Left renal pelvis (tissue), 4 donors: ENCODE results near the gene ACP1. TPM values are rescaled to one million over a fixed set of nuclear protein-coding genes. Genes with fewer than 3 reads are reported as not detected.

Experiments
- DNase-seq, 4 donors: peaks; one replicate each; pipeline ENCODE4 v3.0.0-alpha.2; 2013; ENCODE audit warnings: low read depth in 4 of 4, low spot score in 3 of 4
- polyA plus RNA-seq, 4 donors: library from polyadenylated mRNA; unstranded; fragments of 120-200 nt; gene quantifications; one replicate each; pipeline ENCODE4 v1.2.1, GENCODE V29; 2013; ENCODE audit not compliant: insufficient read length in 4 of 4

The ACP1 gene
- polyA plus RNA-seq, 4 donors: 108 to 169 (median 154) TPM

DNA sequence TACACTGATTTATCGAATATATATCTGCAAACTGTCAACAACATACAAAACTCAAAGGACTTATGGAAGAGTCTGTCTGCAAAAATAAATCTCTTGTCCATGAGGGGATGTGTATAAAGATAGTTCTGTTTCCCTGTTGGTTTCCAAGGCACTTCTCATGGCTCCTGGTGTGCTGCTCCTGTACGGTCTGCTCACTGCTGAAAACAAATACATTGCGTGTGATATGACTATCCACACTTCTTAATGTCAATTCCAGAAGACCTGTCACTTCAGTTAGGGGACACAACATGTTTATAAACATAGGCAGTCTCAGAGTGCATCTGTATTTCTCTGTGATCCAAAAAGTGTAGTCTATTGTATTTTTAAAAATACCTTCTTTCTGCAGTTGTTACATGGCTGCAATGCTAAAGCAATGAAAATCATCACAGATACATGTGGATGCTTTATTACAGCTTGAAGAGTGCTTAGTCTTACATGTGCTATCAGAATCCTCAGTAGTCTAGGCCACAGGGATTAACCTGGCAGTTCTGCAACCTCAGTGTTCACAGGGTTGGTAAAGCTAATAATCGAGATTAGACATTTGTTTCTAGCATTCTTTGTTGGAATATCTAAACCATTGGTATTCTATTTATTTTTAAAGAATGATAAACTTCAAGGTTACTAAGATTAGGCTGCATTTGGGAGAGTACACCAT, 15.4 kb downstream of the ACP1 start:
- DNase-seq: no peak

DNA sequence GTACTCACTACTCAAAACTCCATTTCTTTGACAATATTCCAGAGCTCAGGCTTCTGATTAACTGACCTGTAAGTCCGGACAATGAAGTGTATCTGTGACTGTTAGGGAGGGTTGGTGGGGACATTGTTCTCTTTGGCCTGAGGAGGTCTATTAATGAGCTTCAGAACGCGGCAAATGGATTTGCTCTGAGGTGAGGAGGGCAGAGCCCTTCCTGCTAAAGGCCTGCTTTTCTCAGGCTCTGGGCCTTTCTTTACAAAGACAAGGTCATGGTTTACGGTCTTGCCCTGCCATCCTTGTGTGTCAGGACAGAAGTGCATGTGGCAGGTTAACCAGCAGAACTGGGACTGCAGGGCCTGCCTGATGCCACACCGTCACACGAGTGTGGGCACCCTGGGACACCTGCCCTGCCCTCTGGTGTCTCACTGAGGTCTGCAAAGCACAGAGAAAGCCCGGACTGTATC, 15.9 kb downstream of the ACP1 start:
- no peak for DNase-seq

DNA sequence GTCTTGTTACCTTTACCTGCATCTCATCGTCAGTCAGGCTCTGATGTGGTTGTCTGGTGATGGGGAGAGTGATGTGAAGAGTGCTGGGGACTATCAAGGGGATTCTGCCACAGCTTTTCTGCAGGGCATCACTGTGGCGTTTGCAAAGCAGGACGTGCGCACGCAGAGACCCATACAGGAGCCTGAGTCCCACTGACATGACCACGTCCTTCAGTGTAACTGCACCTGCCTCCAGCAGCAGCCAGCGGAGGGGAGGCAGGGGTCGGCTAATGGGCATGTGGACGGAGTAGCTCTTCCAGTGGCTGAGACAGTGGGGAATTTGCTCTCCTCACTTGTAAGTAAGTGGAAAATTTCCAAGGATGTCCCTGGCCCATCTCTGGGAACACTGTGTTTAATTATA, 16.6 kb downstream of the ACP1 start:
- no peak for DNase-seq

DNA sequence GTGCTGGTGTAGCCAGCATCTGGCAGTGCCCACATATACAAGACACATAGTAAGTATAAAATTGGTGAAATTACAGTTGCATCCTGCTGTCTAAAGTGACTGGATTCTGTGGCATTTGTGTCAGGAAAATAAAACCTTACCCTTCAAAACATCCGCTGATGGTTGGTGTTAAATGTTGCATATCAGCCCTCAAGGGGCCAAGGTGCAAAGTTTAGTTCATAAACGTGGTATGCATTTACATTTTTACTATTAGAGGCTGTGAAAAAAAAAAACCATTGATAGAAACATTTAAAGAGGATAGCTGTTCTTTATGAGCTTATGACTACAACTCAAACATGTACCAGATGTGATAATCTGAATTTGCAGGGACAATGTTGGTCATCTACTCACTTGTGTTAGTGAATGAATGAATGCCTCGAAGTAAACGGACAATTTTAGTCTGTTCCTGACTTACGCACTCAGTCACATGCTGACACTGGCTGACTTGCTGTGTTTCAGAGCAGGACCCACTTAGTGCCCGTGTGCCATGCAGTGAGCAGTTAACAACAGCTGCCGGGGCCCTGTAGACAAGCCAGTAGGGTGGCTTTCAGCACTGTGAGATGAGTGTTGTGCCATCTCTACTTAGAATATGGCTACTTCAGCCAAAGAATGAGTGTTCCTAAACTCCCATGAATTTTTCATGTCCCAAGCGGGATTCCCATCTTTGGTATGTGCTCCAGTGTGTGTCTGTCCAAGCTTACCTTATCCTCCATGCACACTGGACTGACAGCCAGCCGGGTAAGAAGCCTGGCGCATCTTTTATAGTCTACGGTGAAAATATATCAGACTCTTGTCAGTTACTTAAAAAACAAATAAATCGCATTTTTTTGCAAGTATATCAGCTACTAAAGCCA, 17.9 kb downstream of the ACP1 start:
- DNase-seq: no peak

DNA sequence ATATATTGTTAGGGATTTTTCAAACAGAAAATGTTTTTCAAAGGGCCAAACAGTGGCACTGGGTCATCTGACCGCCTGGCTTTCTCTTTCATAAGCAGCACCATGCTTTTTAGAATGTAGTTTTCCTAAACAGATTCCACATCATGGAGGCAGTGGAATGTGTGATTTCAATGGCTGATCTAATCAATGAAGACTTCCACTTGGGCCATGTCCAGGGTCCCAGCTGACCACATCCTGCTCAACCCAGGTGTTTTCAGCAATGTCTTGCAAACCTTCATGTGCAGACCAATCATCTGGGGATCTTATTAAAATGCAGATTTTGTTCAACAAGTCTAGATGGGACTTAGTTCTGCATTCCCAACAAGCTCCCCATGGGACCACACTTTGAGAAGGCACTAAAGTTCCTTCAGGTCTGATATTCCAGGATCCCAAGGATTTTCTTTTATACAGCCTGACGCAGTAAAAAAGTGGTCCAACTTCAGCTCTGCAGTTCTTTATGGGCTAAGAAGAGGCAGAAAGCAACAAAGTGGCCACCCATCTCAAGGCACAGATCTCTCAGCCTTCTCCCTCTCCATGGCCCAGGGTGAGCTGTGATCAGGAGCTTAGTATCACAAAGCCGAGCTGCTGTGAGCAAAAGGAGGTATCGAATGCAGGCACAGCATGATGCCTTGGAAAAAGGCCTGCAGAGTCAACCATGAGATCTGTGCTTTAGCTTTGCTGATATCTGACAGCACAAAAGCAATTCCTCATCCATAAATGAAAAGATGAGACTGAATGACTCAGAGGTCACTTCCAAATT, 19.4 kb downstream of the ACP1 start:
- no peak for DNase-seq

DNA sequence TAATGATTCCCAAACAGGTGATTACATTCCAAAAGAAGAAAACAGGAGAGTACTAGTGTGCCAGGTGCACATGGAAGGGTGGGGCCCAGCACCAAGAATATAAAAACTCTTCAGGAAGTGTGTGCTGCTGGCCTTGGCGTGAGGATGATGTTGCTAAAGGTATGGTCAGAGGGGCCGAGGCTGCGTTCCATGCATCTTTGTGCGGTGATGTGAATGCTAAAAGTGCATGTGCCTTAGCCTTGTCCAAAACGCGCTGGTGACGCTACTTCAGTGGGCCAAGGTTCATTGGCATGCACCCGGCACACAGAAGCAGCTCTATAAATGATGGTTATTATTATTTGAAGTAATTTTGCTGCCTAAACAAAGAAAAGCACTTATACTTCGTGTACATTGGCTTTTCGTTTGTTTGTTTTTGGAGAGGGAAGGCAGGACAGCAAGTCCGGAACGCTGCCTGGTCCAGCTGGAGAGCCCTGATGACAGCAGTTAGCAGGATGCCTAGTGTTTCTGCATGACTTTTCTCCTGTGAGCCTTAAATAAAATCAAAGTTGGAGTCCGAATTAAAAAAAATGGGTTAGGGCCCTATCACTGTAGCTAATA, 20.2 kb downstream of the ACP1 start:
- DNase-seq: no peak

DNA sequence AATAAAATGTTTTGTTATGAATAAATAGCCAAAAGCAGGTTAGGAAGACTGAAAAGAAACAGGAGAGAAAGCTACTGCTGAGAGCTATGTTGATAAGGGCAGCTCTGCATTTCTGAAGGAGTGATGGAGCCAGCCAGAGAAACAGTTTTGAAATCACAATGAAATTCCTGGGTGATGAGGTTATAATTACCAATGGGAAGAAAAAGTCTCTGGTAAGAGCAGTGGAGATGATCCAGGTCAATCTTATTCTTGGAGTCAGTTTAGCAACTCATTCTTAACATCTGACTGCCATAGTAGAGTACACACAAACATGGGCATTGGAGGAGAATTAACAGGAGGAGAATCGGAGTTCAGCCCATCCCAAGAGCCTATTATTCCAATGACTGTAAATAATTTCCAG, 20.8 kb downstream of the ACP1 start:
- no peak for DNase-seq

DNA sequence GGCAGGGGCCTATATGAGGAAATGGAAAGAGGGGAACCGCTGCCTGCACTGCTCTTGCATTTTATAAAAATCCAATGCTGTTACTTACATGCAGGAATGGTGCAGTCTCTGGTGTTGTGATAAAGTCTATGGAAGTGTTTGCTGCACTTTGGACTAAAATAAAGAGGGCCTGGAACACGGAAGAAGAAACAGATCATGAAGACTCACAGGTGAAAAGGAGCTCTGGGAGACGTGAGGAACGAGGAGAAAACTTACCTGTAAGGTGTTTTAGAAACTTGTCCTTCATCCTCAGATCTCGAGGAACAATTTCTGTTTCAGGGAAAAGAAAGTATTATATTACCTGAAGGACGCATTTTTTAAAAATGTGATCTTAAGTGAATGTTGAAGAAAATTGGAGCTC, 21.3 kb downstream of the ACP1 start:
- DNase-seq: no peak

DNA sequence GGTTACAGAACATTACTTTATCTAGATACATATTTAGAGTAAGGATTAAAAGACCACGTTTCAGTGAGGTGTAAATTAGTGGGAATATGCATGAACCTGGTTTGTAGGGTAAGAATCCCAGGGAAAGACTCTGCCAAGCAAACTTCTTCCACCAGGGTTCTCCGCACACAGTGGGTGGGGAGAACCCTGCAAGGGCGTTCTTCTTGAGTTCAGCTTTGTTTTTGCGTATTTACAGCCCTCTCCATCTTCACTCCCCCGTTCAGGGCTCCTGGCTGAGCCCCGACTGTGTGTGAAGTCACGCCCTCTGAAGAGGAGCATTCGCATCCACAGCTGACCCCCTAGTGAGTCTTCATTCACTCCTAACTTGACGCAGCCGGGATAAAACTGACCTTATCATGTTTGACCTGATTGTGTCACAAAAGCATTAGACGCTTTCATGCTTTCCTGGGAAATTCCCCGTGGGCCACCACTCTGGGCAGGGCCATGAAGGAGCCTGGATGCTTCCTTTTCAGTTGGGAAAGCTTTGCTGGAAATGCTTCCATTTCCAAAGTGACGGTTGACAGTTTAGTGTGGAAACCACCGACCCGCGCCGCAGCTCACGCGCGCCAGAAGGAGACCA, 22.1 kb downstream of the ACP1 start:
- no peak for DNase-seq

DNA sequence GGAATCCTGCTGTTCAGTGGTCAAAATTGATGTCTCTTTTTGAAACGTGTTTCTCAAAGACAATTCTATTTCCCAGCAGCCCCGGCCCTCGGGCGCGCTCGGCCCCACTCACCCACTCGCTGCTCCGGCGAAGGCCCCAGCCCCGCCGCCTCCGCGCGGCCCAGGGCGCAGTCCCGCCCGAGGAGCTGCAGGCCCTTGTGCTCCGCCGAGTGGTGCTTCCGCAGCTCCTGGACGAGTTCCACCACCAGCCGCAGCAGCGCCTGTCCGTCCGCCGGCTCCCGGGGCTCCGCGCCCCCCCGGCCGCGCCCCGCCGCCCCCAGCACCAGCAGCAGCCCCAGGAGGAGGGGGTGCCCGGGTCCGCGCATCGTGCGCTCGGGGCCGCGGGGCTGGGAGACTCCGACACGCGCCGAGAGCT, 22.7 kb downstream of the ACP1 start:
- DNase-seq: no peak

DNA sequence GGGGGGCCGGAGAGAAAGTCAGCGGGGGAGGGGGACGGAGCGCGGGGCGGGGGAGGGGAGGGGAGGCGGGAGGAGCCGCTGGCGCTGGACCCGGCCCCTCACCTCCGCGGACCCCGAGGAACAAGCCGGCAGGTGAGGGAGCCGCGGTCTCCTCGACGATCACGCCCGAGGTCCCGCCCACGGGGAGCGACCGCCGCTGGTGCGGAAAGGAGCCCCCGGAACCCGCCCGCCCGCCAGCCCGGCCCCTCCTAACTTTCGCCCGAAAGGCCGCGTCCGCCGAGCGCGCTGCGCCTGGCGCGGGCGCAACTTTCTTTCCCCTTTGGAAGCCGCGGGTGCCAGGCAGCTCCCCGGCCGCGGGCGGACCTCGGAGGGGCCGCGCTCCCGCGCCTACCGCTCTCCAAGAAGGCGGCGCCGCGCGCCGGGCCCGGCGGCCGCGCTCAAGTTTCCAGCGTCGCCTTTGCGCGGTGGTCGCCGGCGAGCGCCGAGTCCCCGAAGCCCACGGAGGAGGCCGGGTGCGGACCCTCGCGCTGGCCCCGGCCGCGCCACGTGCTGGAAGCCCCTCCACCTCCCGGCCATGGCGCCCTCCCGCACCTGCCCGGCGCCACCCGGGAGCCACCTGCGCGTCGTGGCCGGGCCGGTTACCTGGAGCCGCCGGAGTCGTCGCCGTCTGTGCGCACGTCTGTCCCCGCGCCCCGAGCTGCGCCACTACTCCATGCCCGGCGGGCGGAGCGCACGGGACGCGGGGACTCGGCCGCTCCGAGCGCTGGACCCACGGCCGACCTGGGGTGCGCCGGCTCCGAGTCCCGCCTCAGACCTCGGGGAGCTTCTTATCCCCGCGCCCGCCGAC, 23.4 kb downstream of the ACP1 start, which contains the start of gene ALKAL2:
Gene ALKAL2, minus strand, starts transcription at position 181 of the 847 bp plus-strand sequence. CDS start 256 bp downstream, outside the sequence.
- no peak for DNase-seq

DNA sequence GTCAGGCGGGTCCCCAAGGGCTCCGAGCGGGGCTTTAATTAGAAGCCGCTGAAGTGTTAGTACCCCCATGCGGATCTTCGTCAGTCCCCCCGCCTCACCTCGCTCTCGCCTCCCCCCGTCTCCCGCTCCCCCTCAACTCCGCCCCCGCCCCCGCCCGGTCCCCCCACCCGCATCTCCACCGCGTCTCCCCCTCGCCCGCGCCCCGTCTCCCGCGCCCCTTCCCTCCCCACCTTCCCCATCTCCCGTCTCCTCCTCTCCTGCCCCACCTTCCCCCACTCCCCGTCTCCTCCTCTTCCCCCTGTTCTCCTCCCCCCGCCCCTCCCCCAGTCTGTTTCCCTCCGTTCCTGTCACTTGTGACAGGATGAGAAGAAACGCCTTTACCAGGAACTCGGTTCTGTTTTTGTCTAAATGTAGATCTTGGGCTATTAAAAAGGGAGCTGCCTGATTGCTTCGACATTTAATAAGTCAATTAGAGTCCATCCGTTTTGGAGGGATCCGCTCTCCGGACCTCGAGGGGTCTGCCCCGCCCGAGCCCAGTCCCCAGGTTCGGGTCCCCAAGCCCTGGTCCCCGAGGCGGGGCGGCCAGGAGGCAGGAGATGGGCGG, 24.1 kb downstream of the ACP1 start:
- no peak for DNase-seq

DNA sequence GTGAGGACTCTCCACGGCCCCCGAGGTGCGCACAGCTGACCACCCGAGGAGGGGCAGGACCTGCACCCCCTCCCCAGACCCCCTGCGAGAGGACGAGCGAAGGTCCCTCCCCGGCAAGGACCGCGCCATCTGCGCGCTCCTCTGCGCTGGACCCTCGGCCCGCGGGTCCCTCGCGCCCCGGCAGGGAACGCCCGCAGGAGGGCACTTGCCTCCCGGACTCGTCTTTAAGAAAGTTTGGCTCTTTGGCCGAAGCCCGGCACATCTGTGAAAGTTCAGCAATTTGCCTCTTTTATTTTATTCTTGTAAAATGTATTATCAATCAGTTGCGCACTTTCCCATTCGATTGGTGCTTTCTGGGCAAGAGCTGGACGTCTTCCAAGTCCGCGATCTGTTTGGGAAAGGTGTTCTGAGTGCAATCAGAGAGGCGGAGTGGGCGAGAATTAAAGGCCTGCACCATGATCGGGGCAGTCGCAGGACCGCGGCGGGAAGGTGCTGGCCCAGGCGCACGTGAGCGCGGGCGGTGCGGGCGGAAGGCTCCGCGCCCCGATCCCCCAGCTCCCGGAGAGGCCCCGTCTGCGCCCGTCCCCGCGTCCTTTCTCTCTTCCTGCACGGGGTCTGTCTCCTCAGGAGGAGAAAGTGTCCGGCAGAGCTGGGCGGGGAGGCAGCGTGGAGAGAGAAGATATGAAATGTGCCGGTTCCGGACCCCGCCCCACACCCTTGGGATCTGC, 24.8 kb downstream of the ACP1 start:
- no peak for DNase-seq

DNA sequence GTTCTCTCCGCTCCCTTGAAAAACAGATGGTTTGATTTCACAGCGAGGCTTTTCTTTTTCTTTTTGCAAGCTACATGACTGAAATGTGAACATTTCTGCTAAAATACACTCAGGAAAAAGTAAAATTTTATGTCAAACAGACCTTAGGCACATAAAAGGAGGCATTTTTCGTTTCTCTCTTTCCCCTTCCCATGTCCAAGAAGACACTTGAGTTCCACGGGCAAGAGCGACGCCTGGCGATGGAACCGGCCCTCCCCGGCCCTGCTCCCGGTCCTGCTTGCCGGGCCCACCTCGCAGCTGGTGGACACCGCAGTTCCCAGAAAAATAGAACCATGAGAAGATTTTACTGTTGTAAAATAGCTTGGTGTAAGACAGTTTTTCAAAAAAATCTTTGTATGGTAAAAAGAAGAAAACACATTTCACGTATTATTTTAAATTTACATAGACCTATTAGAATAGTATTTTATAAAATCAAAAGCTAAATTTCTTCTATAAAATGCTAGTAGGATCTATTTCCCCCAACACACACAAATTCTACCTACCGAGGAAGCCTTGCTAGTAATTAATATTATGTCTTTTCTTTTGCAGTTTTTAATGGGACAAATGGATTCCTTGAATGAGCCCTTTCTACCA, 25.5 kb downstream of the ACP1 start:
- peak in 2 of 4 donors; percentile 51 to 59 for DNase-seq

DNA sequence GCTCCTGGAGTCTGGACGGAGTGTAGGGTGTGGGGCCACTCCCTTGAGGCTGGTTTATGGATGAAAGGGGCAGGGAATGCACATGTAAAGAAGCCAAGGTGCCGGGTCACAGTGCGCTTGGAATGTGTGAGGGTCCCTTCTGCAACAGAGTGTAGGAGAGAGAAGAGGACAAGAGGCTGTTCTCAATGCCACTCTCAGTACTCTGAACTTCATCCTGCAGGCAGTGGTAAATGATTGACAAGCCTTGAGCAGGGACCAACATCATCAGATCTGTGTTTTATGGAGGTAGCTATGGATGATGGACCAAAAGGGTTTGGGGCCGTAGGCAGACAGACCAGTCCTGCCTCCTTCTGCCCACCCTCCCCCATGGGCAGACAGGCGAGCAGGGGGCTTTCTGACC, 30.3 kb downstream of the ACP1 start:
- no peak for DNase-seq

DNA sequence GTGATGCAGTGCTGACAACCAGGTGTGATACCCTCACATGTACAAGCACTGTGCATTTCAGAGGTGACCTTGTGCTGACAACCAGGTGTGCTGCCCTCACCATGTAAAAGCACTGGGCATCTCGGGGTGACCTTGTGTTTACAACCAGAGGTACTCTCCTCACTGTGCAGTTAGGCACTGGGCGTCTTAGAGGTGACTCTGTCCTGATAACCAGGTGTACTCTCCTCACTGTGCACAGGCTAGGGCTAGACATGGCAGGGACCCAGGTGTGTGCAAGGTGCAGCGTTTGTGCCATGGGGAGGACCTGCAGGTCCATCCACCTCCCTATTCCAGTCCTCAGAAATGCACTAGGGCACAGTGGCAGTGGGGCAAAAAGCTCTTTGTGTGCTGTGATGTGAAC, 31.6 kb downstream of the ACP1 start:
- no peak for DNase-seq

DNA sequence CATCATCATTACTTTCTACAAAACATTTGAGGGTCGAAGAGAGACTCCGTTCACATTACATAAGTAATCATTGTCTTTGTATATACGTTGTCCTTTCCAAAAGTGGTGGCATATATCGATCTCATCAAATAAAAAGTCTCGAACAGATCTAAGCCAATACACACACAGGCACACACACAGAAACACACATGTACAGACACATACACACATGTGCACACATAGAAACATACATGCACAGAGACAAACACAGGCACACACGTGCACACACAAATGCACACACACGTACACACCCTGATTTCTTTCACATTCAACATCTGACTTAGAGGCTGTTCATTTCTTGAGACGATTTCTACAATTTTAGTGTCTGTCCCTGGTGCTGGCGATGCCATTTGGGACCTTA, 40.6 kb downstream of the ACP1 start:
- DNase-seq: no peak
